GM21367 (cell line): ENCODE data around the gene C10orf90.

Experiments
- ATAC-seq: cut with Tn5 transposase; IDR thresholded peaks from one replicate; pipeline ENCODE4 v1.9.1; 2021; ENCODE audit not compliant: unreplicated experiment

C10orf90 gene

GRCh38 chr10:126432507-126432906 is 238.0 kb downstream of the C10orf90 start:
- ATAC-seq, result no peak

GRCh38 chr10:126431816-126432215 is 238.7 kb downstream of the C10orf90 start:
- no peak for ATAC-seq

- no peak for ATAC-seq
Measured at GRCh38 chr10:126430512-126430911, 240.0 kb downstream of the C10orf90 start.

- no peak for ATAC-seq
Measured at GRCh38 chr10:126429275-126429674, 241.2 kb downstream of the C10orf90 start.

GRCh38 chr10:126425489-126426065 is 244.9 kb downstream of the C10orf90 start:
- ATAC-seq, result no peak

GRCh38 chr10:126425032-126425431 is 245.5 kb downstream of the C10orf90 start:
- no peak for ATAC-seq

- no peak for ATAC-seq
Measured at GRCh38 chr10:126423732-126424491, 246.6 kb downstream of the C10orf90 start.

GRCh38 chr10:126422567-126422966 is 247.9 kb downstream of the C10orf90 start:
- ATAC-seq, result no peak

GRCh38 chr10:126421756-126422256 is 248.7 kb downstream of the C10orf90 start:
- no peak for ATAC-seq

- ATAC-seq, result no peak
Measured at GRCh38 chr10:126420567-126421300, 249.8 kb downstream of the C10orf90 start.

- no peak for ATAC-seq
Measured at GRCh38 chr10:126417220-126417825, 253.2 kb downstream of the C10orf90 start.

GRCh38 chr10:126409821-126410220 is 260.7 kb downstream of the C10orf90 start:
- ATAC-seq, result no peak

- no peak for ATAC-seq
Measured at GRCh38 chr10:126408953-126409641, 261.4 kb downstream of the C10orf90 start.

- no peak for ATAC-seq
Measured at GRCh38 chr10:126407831-126408230, 262.7 kb downstream of the C10orf90 start.

GRCh38 chr10:126405239-126405775 is 265.2 kb downstream of the C10orf90 start:
- no peak for ATAC-seq

GRCh38 chr10:126402721-126403695 is 267.5 kb downstream of the C10orf90 start:
- ATAC-seq, result no peak

GRCh38 chr10:126400641-126401040 is 269.9 kb downstream of the C10orf90 start:
- ATAC-seq, result no peak

GRCh38 chr10:126398924-126399323 is 271.6 kb downstream of the C10orf90 start:
- ATAC-seq, result no peak

GRCh38 chr10:126398383-126398743 is 272.1 kb downstream of the C10orf90 start:
- ATAC-seq, result no peak
